ENCODE measurements around the gene CREB5.

Gene CREB5

DNA sequence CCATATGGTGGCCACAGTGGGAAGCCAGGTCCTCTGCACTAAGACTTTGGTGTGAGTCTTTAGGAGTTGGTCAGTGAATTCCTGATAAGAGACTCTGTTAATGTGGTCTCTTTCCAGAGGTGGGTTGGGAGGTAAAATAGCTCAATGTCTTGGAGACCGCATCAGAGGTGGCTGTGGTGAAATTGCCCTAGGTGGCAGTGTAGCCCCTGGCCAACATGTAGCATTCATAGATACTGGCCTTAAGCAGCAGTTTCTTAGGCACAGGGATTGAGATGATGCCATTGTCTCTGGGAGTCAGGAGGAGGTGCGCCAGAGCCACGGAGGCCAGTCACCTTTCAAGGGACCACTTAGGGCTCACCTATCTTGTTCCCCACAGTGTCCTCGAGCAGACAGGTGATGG lies 202.8 kb downstream of the CREB5 start:
- TF ChIP-seq, protein P1, sequence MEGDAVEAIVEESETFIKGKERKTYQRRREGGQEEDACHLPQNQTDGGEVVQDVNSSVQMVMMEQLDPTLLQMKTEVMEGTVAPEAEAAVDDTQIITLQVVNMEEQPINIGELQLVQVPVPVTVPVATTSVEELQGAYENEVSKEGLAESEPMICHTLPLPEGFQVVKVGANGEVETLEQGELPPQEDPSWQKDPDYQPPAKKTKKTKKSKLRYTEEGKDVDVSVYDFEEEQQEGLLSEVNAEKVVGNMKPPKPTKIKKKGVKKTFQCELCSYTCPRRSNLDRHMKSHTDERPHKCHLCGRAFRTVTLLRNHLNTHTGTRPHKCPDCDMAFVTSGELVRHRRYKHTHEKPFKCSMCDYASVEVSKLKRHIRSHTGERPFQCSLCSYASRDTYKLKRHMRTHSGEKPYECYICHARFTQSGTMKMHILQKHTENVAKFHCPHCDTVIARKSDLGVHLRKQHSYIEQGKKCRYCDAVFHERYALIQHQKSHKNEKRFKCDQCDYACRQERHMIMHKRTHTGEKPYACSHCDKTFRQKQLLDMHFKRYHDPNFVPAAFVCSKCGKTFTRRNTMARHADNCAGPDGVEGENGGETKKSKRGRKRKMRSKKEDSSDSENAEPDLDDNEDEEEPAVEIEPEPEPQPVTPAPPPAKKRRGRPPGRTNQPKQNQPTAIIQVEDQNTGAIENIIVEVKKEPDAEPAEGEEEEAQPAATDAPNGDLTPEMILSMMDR (IDR thresholded peaks at IDR 0.05; ENCODE audit: low read depth, low read length) = no peak; the same call in 1 of the 2 replicates
- no peak for DNase-seq (ENCODE audit: extremely low read depth, low read depth)

DNA sequence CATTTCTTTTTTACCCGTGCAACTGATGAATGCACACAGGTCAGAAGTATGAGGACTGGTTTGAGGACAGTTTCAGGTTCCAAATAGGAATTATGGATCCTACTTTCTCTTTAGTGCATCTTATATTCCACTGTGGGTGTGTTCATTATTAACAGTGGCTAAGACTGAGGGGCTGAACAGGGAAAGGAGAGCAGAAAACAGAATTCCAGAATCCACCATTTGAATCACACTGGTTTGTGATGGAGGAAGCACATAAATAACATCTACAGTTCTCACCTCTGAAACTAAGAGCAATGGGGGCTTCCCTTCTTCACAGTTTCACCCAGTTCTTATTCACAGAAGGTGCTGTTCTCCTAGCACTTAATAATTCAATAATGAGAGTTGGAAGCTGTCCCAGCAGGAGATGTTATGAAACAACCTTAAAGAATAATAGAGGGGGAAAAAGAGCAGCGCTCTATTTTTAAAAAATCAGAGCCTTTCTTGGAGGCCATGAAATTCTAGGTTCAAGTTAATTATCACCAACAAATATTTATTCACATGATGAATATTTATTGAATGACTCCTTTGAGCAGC lies 205.1 kb downstream of the CREB5 start:
- TF ChIP-seq, protein P1 (IDR thresholded peaks at IDR 0.05; ENCODE audit: low read depth, low read length) = no peak

DNA sequence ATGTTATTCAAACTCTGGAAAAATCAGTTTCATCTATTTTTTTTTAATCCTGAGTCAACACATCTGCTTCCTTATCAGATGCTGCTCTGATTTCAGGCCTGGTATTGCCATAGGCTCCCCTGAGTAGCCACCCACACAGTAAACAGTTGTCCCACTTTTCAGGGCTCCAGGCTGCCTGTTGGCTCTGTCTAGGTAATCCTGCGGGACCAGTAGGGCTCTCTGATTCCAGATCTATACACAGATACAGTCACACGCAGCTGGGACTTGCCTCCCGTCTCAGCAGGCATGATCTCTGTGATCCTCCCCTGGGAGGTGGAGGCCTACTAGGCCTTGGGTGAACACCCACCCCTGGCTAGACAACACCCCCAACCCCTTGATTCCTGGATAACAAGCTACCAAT lies 206.1 kb downstream of the CREB5 start:
- TF ChIP-seq, protein P1 (IDR thresholded peaks at IDR 0.05; ENCODE audit: low read depth, low read length) = no peak
- no peak for DNase-seq (ENCODE audit: extremely low read depth, low read depth)

More for the DNA sequence above, 205.1 kb downstream of the CREB5 start:
- no peak for DNase-seq (ENCODE audit: extremely low read depth, low read depth)

DNA sequence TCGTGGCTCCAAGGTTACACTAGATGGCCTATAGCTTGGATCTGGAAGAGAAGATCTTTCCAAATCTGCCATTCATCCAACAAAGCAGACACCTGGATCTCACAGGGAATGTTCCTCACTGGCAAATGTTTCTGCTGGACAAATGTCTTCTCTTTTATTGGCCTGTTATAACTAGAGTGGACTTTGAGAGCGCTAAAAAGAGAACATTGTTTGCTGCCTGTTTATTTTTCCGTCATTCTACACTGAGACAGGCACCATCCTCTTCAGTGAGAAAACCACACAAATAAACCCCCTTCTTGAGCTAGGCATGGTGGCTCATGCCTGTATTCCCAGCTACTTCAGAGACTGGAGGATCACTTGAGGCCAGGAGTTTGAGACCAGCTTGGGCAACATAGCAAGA lies 206.9 kb downstream of the CREB5 start:
- TF ChIP-seq, protein P1 (IDR thresholded peaks at IDR 0.05; ENCODE audit: low read depth, low read length) = no peak
- no peak for DNase-seq (ENCODE audit: extremely low read depth, low read depth)

DNA sequence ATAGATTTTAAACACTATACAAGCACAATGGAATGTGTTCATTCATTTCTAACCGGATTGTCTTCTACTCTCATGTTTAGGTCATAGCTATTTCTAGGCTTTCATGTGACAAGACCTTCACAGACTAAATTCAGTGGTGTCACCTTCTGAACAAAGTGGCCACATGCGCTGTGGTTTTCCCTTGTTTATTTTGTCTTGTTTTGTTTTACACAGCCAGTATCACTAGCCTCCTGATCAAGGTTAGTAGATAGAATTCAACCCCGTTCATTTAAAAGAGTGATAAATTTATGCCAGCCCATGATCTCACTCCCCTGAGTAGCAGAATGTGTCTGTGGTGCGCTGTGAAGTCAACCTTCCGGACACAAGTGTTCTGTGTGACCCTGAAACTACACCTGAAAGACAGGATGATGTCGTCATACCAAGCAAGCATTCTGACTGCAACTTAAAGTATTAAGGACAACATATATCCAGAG lies 209.1 kb downstream of the CREB5 start:
- DNase-seq (ENCODE audit: extremely low read depth, low read depth) = no peak
- TF ChIP-seq, protein P1 (IDR thresholded peaks at IDR 0.05; ENCODE audit: low read depth, low read length) = no peak

DNA sequence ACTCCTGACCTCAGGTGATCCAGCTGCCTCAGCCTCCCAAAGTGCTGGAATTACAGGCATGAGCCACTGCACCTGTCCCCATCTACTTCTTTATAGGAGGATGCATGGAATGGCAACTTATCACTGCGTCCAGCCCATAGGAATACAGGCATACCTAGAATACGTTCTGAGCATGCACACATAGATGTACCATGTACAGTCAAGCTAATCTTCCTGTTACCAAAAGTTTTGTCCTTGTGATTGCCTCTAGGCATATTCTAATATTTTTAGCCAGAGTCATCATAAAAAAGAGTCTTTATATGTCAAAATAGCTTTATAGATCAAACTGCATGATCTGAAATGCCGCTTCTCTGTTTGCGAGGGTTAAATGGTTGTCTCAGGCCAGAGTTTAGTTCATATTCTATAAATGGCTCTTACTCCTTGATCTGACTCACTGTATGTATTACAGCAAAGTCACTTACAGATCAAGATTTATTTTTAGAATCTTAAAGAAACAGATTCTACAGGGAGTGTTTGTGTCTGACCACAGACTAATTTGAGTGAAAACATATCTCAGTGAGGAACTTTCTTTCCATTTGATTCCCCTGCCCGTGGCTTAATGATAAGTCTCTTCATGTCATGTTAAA lies 210.9 kb downstream of the CREB5 start:
- TF ChIP-seq, protein P1 (IDR thresholded peaks at IDR 0.05; ENCODE audit: low read depth, low read length) = no peak
- DNase-seq (ENCODE audit: extremely low read depth, low read depth) = no peak

DNA sequence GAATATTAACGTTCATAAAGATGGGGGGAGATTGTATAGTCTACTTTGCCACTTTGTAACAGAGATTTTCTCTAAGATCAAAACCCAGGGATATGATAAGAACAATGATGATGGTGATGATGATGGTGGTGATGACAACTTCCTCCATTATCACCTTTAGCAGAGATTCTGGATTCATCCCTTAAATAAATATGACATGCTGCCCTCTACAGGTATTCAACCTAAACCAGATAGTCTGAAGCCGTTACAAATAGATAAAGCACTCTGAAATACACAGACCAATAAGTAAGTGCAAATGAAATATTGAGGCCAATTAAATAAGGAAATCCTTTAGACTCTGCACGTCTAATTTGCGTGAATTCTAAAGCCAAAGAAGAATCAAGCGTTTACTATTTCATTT lies 211.5 kb downstream of the CREB5 start:
- DNase-seq (ENCODE audit: extremely low read depth, low read depth) = no peak
- TF ChIP-seq, protein P1 (IDR thresholded peaks at IDR 0.05; ENCODE audit: low read depth, low read length) = no peak

Measured in AG09319 (cell line).